ENCODE measurements around the gene RAB11B. TPM values are rescaled to one million over a fixed set of nuclear protein-coding genes. Genes with fewer than 3 reads are reported as not detected.

Gene RAB11B
- total and polyA plus RNA-seq, 10 of the 15 experiments (the other 5 are each of a cell fraction or from before 2014, with no cell fraction given), result 0.92 to 82.5 (median 17.9) TPM

GRCh38 chr19:8387688-8388611 is 2.2 kb upstream of the RAB11B start:
- ChIA-PET SMC1A (ENCODE audit: uncharacterized antibody, unreplicated experiment) (no interaction called here), CTCF (interaction anchor here (1.1 to 1.4 kb wide), 3 partner anchors 25 to 192 kb away, joined by 3 read pairs; partner anchors contain the start of gene MARCHF2), RAD21 (ENCODE audit: unreplicated experiment) (interaction anchor here (0.7 kb wide), 2 partner anchors 306 to 1653 kb away, joined by 3 read pairs; no protein-coding TSS in a partner anchor), POLR2A (interaction anchor here (0.6 kb wide), 2 partner anchors 12 to 36 kb away, joined by 3 to 4 read pairs; no protein-coding TSS in a partner anchor)
- 94% methylated on average over 16 of the region's 16 CpGs for WGBS (ENCODE audit: insufficient coverage, insufficient replicate concordance, low lambda C conversion rate, missing lambda C conversion rate)
- Histone ChIP-seq H4K20me1 (ENCODE audit: control insufficient read depth, insufficient read depth) (peaks cover 5% of the 10 kb centered on the region), H3K79me2 (ENCODE audit: control insufficient read depth, insufficient read depth, low read length) (peaks cover 20% of the 10 kb centered on the region), H2AFZ (ENCODE audit: control insufficient read depth, low read depth, low read length) (no peak overlapping the region), H3K4me2 (ENCODE audit: control insufficient read depth, insufficient read depth) (no peak overlapping the region), H3K27ac (ENCODE audit: control insufficient read depth, insufficient read depth) (no peak overlapping the region), H3K27me3 (replicated peaks in 1 of 2; ENCODE audit: control insufficient read depth in 2 of 2, insufficient read depth in 2 of 2, low read length in 1 of 2) (no peaks in the 10 kb centered on the region), H3K9me3 (replicated peaks; ENCODE audit: control insufficient read depth, insufficient read depth, low read length) (no peaks in the 10 kb centered on the region; the same call in 2 of the 3 replicates), H3K4me1 (ENCODE audit: control insufficient read depth, insufficient read depth, low read length) (peaks cover 11% of the 10 kb centered on the region), H3K36me3 (ENCODE audit: control insufficient read depth in 2 of 2, insufficient read depth in 2 of 2, low read length in 1 of 2) (no peaks in the 10 kb centered on the region), H3K4me3 (no peak overlapping the region), H3K9ac (ENCODE audit: control insufficient read depth, insufficient read depth, low read length) (no peak overlapping the region)
- DNase-seq (ENCODE audit: low read depth, low spot score) (no peak), FAIRE-seq (no peak), ATAC-seq (no peak)
- in situ Hi-C loops (cut with MboI) (no loop called here), intact Hi-C loops (cut with micrococcal nuclease; ENCODE audit: unreplicated experiment) (no loop called here)
- no peak for TF ChIP-seq SKIL (IDR thresholded peaks at IDR 0.05; ENCODE audit: low read depth, poor library complexity, severe bottlenecking)
- no peak for TF ChIP-seq SMAD5 (IDR thresholded peaks at IDR 0.05; ENCODE audit: low read depth)
- no peak for TF ChIP-seq GATAD2B (conservative IDR thresholded peaks at IDR 0.05; ENCODE audit: low read depth)
- no peak for TF ChIP-seq FOXK2 (IDR thresholded peaks at IDR 0.05)
- no peak for TF ChIP-seq IRF4 (IDR thresholded peaks at IDR 0.05; ENCODE audit: low read depth, low read length)
- no peak for TF ChIP-seq IKZF1 (conservative IDR thresholded peaks at IDR 0.05)
- TF ChIP-seq SP1 (IDR thresholded peaks at IDR 0.05; ENCODE audit: low read depth, low read length), result no peak
- TF ChIP-seq BCL11A (IDR thresholded peaks at IDR 0.05; ENCODE audit: low read depth, low read length), result no peak
- TF ChIP-seq RFX5 (IDR thresholded peaks at IDR 0.05; ENCODE audit: low read depth, low read length), result no peak
- no peak for TF ChIP-seq SPI1 (IDR thresholded peaks at IDR 0.05; ENCODE audit: borderline replicate concordance, insufficient read depth, low read depth, low read length)
- no peak for TF ChIP-seq JUNB (IDR thresholded peaks at IDR 0.05)
- TF ChIP-seq NR2C2 (IDR thresholded peaks at IDR 0.05; ENCODE audit: borderline replicate concordance, control insufficient read depth, insufficient read length, low read depth), result no peak
- no peak for TF ChIP-seq MXI1 (IDR thresholded peaks at IDR 0.05; ENCODE audit: low read depth, low read length)
- no peak for TF ChIP-seq RBBP5 (conservative IDR thresholded peaks at IDR 0.05)
- TF ChIP-seq STAT1 (conservative IDR thresholded peaks at IDR 0.05), result no peak
- TF ChIP-seq ASH2L (IDR thresholded peaks at IDR 0.05; ENCODE audit: borderline replicate concordance, low read depth), result no peak
- no TSS peak for BruUV-seq (replicated peaks)
